Effector memory CD8-positive, alpha-beta T cell (primary cell): ENCODE measurements around the gene HSFX3.
"Not testable (repeated sequence)": the region's sequence is repeated elsewhere in the genome, so short reads cannot be mapped to it uniquely, and the experiment has no call there.

Experiments
- ATAC-seq: fragments of 150-1000 bp; cut with Tn5 transposase; replicated peaks from 2 replicates; pipeline ENCODE4 v1.10.0; 2021; ENCODE audit warnings: mild to moderate bottlenecking, moderate library complexity
- DNase-seq, 3 experiments: peaks; one replicate each; pipeline ENCODE4 v3.0.0; 2021
- H3K27ac Mint-ChIP-seq, 2 donors: one replicate each; pipeline ENCODE4 v1.8.0; 2022; ENCODE audit warnings: mild to moderate bottlenecking in 2 of 2, mixed read lengths in 2 of 2, moderate library complexity in 2 of 2
- H3K27me3 Mint-ChIP-seq, 2 donors: one replicate each; pipeline ENCODE4 v1.8.0; 2022; ENCODE audit warnings: mixed read lengths in 2 of 2
- H3K36me3 Mint-ChIP-seq: one replicate; pipeline ENCODE4 v1.8.0; 2022; ENCODE audit warnings: mild to moderate bottlenecking, moderate library complexity, mixed read lengths; ENCODE audit not compliant: insufficient read depth
- H3K4me1 Mint-ChIP-seq, 2 donors: one replicate each; pipeline ENCODE4 v1.8.0; 2022; ENCODE audit warnings: low read depth in 2 of 2, mixed read lengths in 2 of 2
- H3K4me3 Mint-ChIP-seq, 2 donors: one replicate each; pipeline ENCODE4 v1.8.0; 2022; ENCODE audit warnings: mild to moderate bottlenecking in 2 of 2, mixed read lengths in 2 of 2, moderate library complexity in 2 of 2
- H3K9me3 Mint-ChIP-seq, 2 donors: one replicate each; pipeline ENCODE4 v1.8.0; 2022; ENCODE audit warnings: mixed read lengths in 2 of 2

The HSFX3 gene

GRCh38 chrX:149563359-149563758 lies 13.6 kb upstream of the HSFX3 start:
- no peak overlapping the region for H3K4me3 Mint-ChIP-seq
- no peaks in the 10 kb centered on the region for H3K36me3 Mint-ChIP-seq
- no peaks in the 10 kb centered on the region for H3K27me3 Mint-ChIP-seq
- H3K9me3 Mint-ChIP-seq = no peaks in the 10 kb centered on the region
- H3K4me1 Mint-ChIP-seq = no peaks in the 10 kb centered on the region
- H3K27ac Mint-ChIP-seq = no peak overlapping the region
- no peak for DNase-seq
- ATAC-seq = no peak

- not testable (repeated sequence) for DNase-seq, H3K27ac Mint-ChIP-seq, H3K27me3 Mint-ChIP-seq, ATAC-seq, H3K9me3 Mint-ChIP-seq, H3K4me3 Mint-ChIP-seq, H3K36me3 Mint-ChIP-seq, H3K4me1 Mint-ChIP-seq
Observed at GRCh38 chrX:149555251-149555650, 5.5 kb upstream of the HSFX3 start.

- not testable (repeated sequence) for DNase-seq, H3K4me3 Mint-ChIP-seq, H3K27me3 Mint-ChIP-seq, H3K4me1 Mint-ChIP-seq, H3K27ac Mint-ChIP-seq, ATAC-seq, H3K9me3 Mint-ChIP-seq, H3K36me3 Mint-ChIP-seq
Observed at GRCh38 chrX:149551939-149552248, 2.2 kb upstream of the HSFX3 start.

GRCh38 chrX:149551245-149551938 lies 1.7 kb upstream of the HSFX3 start:
- H3K27me3 Mint-ChIP-seq, ATAC-seq: not testable (repeated sequence)

GRCh38 chrX:149550454-149550853 lies 730 bp upstream of the HSFX3 start:
- H3K27ac Mint-ChIP-seq, H3K9me3 Mint-ChIP-seq, H3K27me3 Mint-ChIP-seq, H3K4me1 Mint-ChIP-seq, H3K4me3 Mint-ChIP-seq, DNase-seq, H3K36me3 Mint-ChIP-seq: not testable (repeated sequence)
- ATAC-seq = peak; percentile 72

More at GRCh38 chrX:149551245-149551938, 1.7 kb upstream of the HSFX3 start:
- H3K4me1 Mint-ChIP-seq, DNase-seq, H3K36me3 Mint-ChIP-seq, H3K4me3 Mint-ChIP-seq, H3K27ac Mint-ChIP-seq, H3K9me3 Mint-ChIP-seq: not testable (repeated sequence)

GRCh38 chrX:149547782-149548181 lies 1.9 kb downstream of the HSFX3 start:
- not testable (repeated sequence) for H3K27ac Mint-ChIP-seq, H3K4me3 Mint-ChIP-seq, H3K27me3 Mint-ChIP-seq, H3K36me3 Mint-ChIP-seq, ATAC-seq, H3K9me3 Mint-ChIP-seq, DNase-seq, H3K4me1 Mint-ChIP-seq

- DNase-seq, H3K4me3 Mint-ChIP-seq, ATAC-seq, H3K9me3 Mint-ChIP-seq, H3K27ac Mint-ChIP-seq, H3K4me1 Mint-ChIP-seq, H3K27me3 Mint-ChIP-seq: not testable (repeated sequence)
- peaks cover 12% of the 10 kb centered on the region for H3K36me3 Mint-ChIP-seq
Observed at GRCh38 chrX:149546962-149547361, 2.8 kb downstream of the HSFX3 start.

- H3K4me1 Mint-ChIP-seq, H3K27ac Mint-ChIP-seq, H3K27me3 Mint-ChIP-seq, ATAC-seq, H3K9me3 Mint-ChIP-seq, H3K4me3 Mint-ChIP-seq, DNase-seq: not testable (repeated sequence)
- H3K36me3 Mint-ChIP-seq = peaks cover 20% of the 10 kb centered on the region
Observed at GRCh38 chrX:149545545-149546543, 3.9 kb downstream of the HSFX3 start.

- no peak for ATAC-seq
- Mint-ChIP-seq H3K9me3 (no peaks in the 10 kb centered on the region), H3K36me3 (peaks cover 35% of the 10 kb centered on the region), H3K27me3 (no peaks in the 10 kb centered on the region), H3K4me3 (peak overlapping the region; percentile 81 to 93), H3K4me1 (peaks cover 0 to 19% of the 10 kb centered on the region in 2 donors), H3K27ac (peak overlapping the region; percentile 97 to 100)
- no peak for DNase-seq
Observed at GRCh38 chrX:149541521-149542047, 8.1 kb downstream of the HSFX3 start.

- Mint-ChIP-seq H3K27ac (peak within 1 kb of the TSS; percentile 97 to 100), H3K27me3 (no peaks in the 10 kb centered on the region), H3K36me3 (peaks cover 35% of the 10 kb centered on the region), H3K4me3 (peak within 1 kb of the TSS; percentile 81 to 93), H3K9me3 (no peaks in the 10 kb centered on the region), H3K4me1 (peaks cover 0 to 19% of the 10 kb centered on the region in 2 donors)
- peak; percentile 81 to 82 (median 82) for DNase-seq
- ATAC-seq = peak; percentile 69
Observed at GRCh38 chrX:149540621-149541520, 8.9 kb downstream of the HSFX3 start, which contains the start of gene EOLA1. TSS of gene EOLA1 (plus strand) at chrX:149541012. CDS start at chrX:149545631, 4,619 bp downstream.

GRCh38 chrX:149540131-149540620 lies 9.5 kb downstream of the HSFX3 start:
- peak overlapping the region; percentile 97 to 100 for H3K27ac Mint-ChIP-seq
- ATAC-seq = peak; percentile 51
- no peaks in the 10 kb centered on the region for H3K9me3 Mint-ChIP-seq
- peak; percentile 77 to 83 (median 77) for DNase-seq
- no peaks in the 10 kb centered on the region for H3K27me3 Mint-ChIP-seq
- peak overlapping the region; percentile 81 to 93 for H3K4me3 Mint-ChIP-seq
- peaks cover 0 to 21% of the 10 kb centered on the region in 2 donors for H3K4me1 Mint-ChIP-seq
- H3K36me3 Mint-ChIP-seq = peaks cover 35% of the 10 kb centered on the region

- Mint-ChIP-seq H3K4me3 (peak overlapping the region; percentile 81 to 93), H3K27ac (peak overlapping the region; percentile 97 to 100), H3K27me3 (no peaks in the 10 kb centered on the region), H3K36me3 (peaks cover 38% of the 10 kb centered on the region), H3K9me3 (no peaks in the 10 kb centered on the region), H3K4me1 (peaks cover 0 to 21% of the 10 kb centered on the region in 2 donors)
- peak; percentile 84 to 86 (median 85) for DNase-seq
- ATAC-seq = peak; percentile 53
Observed at GRCh38 chrX:149539283-149540130, 10.2 kb downstream of the HSFX3 start.
